PC-9 (cell line): ENCODE results near the gene ETV7. TPM values are rescaled to one million over a fixed set of nuclear protein-coding genes. Genes with fewer than 3 reads are reported as not detected.

Experiments
- BruUV-seq: library from RNA; stranded (reverse); fragments of 400-500 nt; replicated peaks from 2 replicates; lab custom pipeline; 2021; lab: Mats Ljungman, UMichigan
- CTCF ChIA-PET: fragments of 300-600 bp; sonication (Branson Sonifier 250); formaldehyde crosslinking; loops from one replicate; lab custom pipeline; 2022; ENCODE audit warnings: antibody characterized with exemption; lab: Charles Lee
- POLR2A ChIA-PET: fragments of 300-600 bp; sonication (Branson Sonifier 250); formaldehyde crosslinking; loops from one replicate; lab custom pipeline; 2022; ENCODE audit warnings: antibody characterized with exemption; ENCODE audit not compliant: unreplicated experiment; lab: Charles Lee
- DNase-seq, 2 experiments: peaks; one replicate each; pipeline versions ENCODE4 v3.0.0 to v3.0.0-alpha.2; 2015 to 2022; ENCODE audit warnings: mixed read lengths in 1 of 2
- H2AFZ ChIP-seq: fragments of 200-600 bp; sonication (generic); 2 replicates; pipeline ENCODE4 v1.8.1; 2017; ENCODE audit warnings: antibody characterized with exemption
- H3F3A ChIP-seq: fragments of 200-600 bp; sonication (generic); 2 replicates; pipeline ENCODE4 v1.8.1; 2017; ENCODE audit warnings: antibody characterized with exemption, mild to moderate bottlenecking, low read depth; ENCODE audit not compliant: insufficient read depth
- H3K27ac ChIP-seq: fragments of 200-600 bp; sonication (generic); 2 replicates; pipeline ENCODE4 v1.6.1; 2016; ENCODE audit warnings: mixed run types
- H3K27me3 ChIP-seq: fragments of 200-600 bp; sonication (generic); 2 replicates; pipeline ENCODE4 v1.6.1; 2016; ENCODE audit warnings: low read depth, mixed run types; ENCODE audit not compliant: insufficient read depth
- H3K36me3 ChIP-seq: fragments of 200-600 bp; sonication (generic); 2 replicates; pipeline ENCODE4 v1.6.1; 2016; ENCODE audit warnings: low read depth, mixed run types
- H3K4me1 ChIP-seq: fragments of 200-600 bp; sonication (generic); replicated peaks from 2 replicates; pipeline ENCODE4 v1.6.1; 2016; ENCODE audit warnings: mixed run types; ENCODE audit not compliant: insufficient read depth
- H3K4me2 ChIP-seq: fragments of 200-600 bp; sonication (generic); 2 replicates; pipeline ENCODE4 v1.6.1; 2017; ENCODE audit warnings: mixed run types
- H3K4me3 ChIP-seq: fragments of 200-600 bp; sonication (generic); 2 replicates; pipeline ENCODE4 v1.6.1; 2016; ENCODE audit warnings: mixed run types
- H3K79me2 ChIP-seq: fragments of 200-600 bp; sonication (generic); 2 replicates; pipeline ENCODE4 v1.6.1; 2017; ENCODE audit warnings: low read depth, mixed run types
- H3K9me2 ChIP-seq: fragments of 200-600 bp; sonication (generic); 2 replicates; pipeline ENCODE4 v1.8.1; 2017; ENCODE audit warnings: mild to moderate bottlenecking; ENCODE audit not compliant: insufficient read depth
- H3K9me3 ChIP-seq: fragments of 200-600 bp; sonication (generic); 2 replicates; pipeline ENCODE4 v1.8.1; 2016; ENCODE audit warnings: low read depth; ENCODE audit not compliant: insufficient read depth
- H4K20me1 ChIP-seq: fragments of 200-600 bp; sonication (generic); 2 replicates; pipeline ENCODE4 v1.8.1; 2017; ENCODE audit not compliant: insufficient read depth
- EZH2 ChIP-seq: fragments of 200-600 bp; sonication (generic); IDR thresholded peaks from 2 replicates; pipeline ENCODE4 v1.8.0; 2017; ENCODE audit warnings: antibody characterized with exemption, low read depth
- intact Hi-C: fragments of 100-400 bp; cut with micrococcal nuclease; formaldehyde crosslinking; loops from one replicate; pipeline ENCODE4 v1.10.0; 2022; ENCODE audit not compliant: unreplicated experiment
- total RNA-seq: library from RNA; stranded (reverse); gene quantifications from 2 replicates; pipeline ENCODE4 v1.2.3, GENCODE V29; 2021
- TF ChIP-seq, protein P1 (sequence below): fragments of 200-600 bp; sonication (generic); conservative IDR thresholded peaks from 2 replicates; pipeline ENCODE4 v1.6.1; 2017; ENCODE audit warnings: mixed run types, antibody characterized with exemption, mild to moderate bottlenecking, moderate library complexity

Gene ETV7
- total RNA-seq, 1 experiment from 2014 or later = 0.57 TPM

- H3K4me3 ChIP-seq = no peak overlapping the region
- H3K9me2 ChIP-seq = no peaks in the 10 kb centered on the region
- no peak overlapping the region for H3K27ac ChIP-seq
- no peaks in the 10 kb centered on the region for H3K9me3 ChIP-seq
- H3K4me2 ChIP-seq = no peak overlapping the region
- DNase-seq = no peak
- no peaks in the 10 kb centered on the region for H3K36me3 ChIP-seq
- peaks cover 10% of the 10 kb centered on the region for H3F3A ChIP-seq
- no peaks in the 10 kb centered on the region for H3K27me3 ChIP-seq
- H3K79me2 ChIP-seq = no peaks in the 10 kb centered on the region
- TF ChIP-seq, protein P1, sequence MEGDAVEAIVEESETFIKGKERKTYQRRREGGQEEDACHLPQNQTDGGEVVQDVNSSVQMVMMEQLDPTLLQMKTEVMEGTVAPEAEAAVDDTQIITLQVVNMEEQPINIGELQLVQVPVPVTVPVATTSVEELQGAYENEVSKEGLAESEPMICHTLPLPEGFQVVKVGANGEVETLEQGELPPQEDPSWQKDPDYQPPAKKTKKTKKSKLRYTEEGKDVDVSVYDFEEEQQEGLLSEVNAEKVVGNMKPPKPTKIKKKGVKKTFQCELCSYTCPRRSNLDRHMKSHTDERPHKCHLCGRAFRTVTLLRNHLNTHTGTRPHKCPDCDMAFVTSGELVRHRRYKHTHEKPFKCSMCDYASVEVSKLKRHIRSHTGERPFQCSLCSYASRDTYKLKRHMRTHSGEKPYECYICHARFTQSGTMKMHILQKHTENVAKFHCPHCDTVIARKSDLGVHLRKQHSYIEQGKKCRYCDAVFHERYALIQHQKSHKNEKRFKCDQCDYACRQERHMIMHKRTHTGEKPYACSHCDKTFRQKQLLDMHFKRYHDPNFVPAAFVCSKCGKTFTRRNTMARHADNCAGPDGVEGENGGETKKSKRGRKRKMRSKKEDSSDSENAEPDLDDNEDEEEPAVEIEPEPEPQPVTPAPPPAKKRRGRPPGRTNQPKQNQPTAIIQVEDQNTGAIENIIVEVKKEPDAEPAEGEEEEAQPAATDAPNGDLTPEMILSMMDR = no peak
- no peak for TF ChIP-seq EZH2
- H4K20me1 ChIP-seq = no peaks in the 10 kb centered on the region
- no peak overlapping the region for H2AFZ ChIP-seq
- intact Hi-C loops = no loop called here
- H3K4me1 ChIP-seq = peaks cover 25% of the 10 kb centered on the region
- ChIA-PET CTCF (no interaction called here), POLR2A (interaction anchor here (0.5 to 0.6 kb wide), 3 partner anchors 8 to 88 kb away, joined by 3 read pairs; no protein-coding TSS in a partner anchor)
- no TSS peak for BruUV-seq
Measured at GRCh38 chr6:36318690-36319435, 68.6 kb downstream of the ETV7 start.

- no peak for DNase-seq
- H3K36me3 ChIP-seq = no peaks in the 10 kb centered on the region
- peaks cover 16% of the 10 kb centered on the region for H3F3A ChIP-seq
- no peaks in the 10 kb centered on the region for H3K9me2 ChIP-seq
- H3K4me3 ChIP-seq = no peak overlapping the region
- H3K27me3 ChIP-seq = no peaks in the 10 kb centered on the region
- peaks cover 37% of the 10 kb centered on the region for H3K4me1 ChIP-seq
- POLR2A ChIA-PET = no interaction called here
- intact Hi-C loops = no loop called here
- no peaks in the 10 kb centered on the region for H3K79me2 ChIP-seq
- H3K9me3 ChIP-seq = no peaks in the 10 kb centered on the region
- CTCF ChIA-PET = interaction anchor here (0.5 kb wide), 1 partner anchor 271 kb away, joined by 3 read pairs; no protein-coding TSS in a partner anchor
- BruUV-seq = no TSS peak
- H3K27ac ChIP-seq = no peak overlapping the region
- no peaks in the 10 kb centered on the region for H4K20me1 ChIP-seq
- no peak for TF ChIP-seq EZH2
- TF ChIP-seq, protein P1 = no peak
- no peak overlapping the region for H3K4me2 ChIP-seq
- no peak overlapping the region for H2AFZ ChIP-seq
Measured at GRCh38 chr6:36317623-36318022, 69.8 kb downstream of the ETV7 start.

Other genes with a start within 250 kb of the ETV7 start
- gene BRPF3, start 190.9 kb downstream of the ETV7 start, total RNA-seq = 27.3 and 32.3 TPM in 2 replicates
- 0.17 TPM in 1 of 2 replicates, not detected in the other for gene PNPLA1, start 117.6 kb downstream of the ETV7 start, total RNA-seq
- not detected in 2 replicates for gene BNIP5, start 50.8 kb downstream of the ETV7 start, total RNA-seq
- gene PXT1, start 55.2 kb upstream of the ETV7 start, total RNA-seq = not detected in 2 replicates
- 34.2 and 42.5 TPM in 2 replicates for gene KCTD20, start 55.3 kb upstream of the ETV7 start, total RNA-seq
- gene STK38, start 159.8 kb upstream of the ETV7 start, total RNA-seq = 45.7 and 53.3 TPM in 2 replicates
- gene SRSF3, start 206.7 kb upstream of the ETV7 start, total RNA-seq = 278 and 282 TPM in 2 replicates